SU-DHL-6 (cell line): ENCODE results near the gene IZUMO4.

Experiments
- CTCF ChIP-seq: fragments of 200-600 bp; sonication (generic); IDR thresholded peaks from one replicate; pipeline ENCODE4 v1.5.1; 2017; ENCODE audit warnings: antibody characterized with exemption, mild to moderate bottlenecking, low read length, moderate library complexity; ENCODE audit not compliant: insufficient read depth, poor library complexity, severe bottlenecking
- EZH2phosphoT487 ChIP-seq: fragments of 200-600 bp; sonication (generic), shearing (Covaris generic); conservative IDR thresholded peaks from 2 replicates; pipeline ENCODE4 v1.6.1; 2018; ENCODE audit warnings: mild to moderate bottlenecking, antibody characterized with exemption, low read length, moderate library complexity, mixed read lengths

GRCh38 chr19:2123682-2124387, 27.1 kb downstream of the IZUMO4 start:
- no peak for TF ChIP-seq CTCF
- no peak for TF ChIP-seq EZH2phosphoT487
